HepG2 (cell line): ENCODE data around the gene TXNDC12.
"Not testable (repeated sequence)": the region's sequence is repeated elsewhere in the genome, so short reads cannot be mapped to it uniquely, and the experiment has no call there.

Experiments used
- ADNP ChIP-seq: sonication (generic); formaldehyde crosslinking; IDR thresholded peaks from 2 replicates; pipeline ENCODE4 v1.4.0; 2020; ENCODE audit warnings: missing genetic modification reagents
- ARHGAP35 ChIP-seq: sonication (generic); formaldehyde crosslinking; IDR thresholded peaks from 2 replicates; pipeline ENCODE4 v1.9.0; 2022; ENCODE audit warnings: mild to moderate bottlenecking, inconsistent platforms, moderate library complexity, missing genetic modification reagents, borderline replicate concordance
- CTCF ChIP-seq: sonication (generic); formaldehyde crosslinking; IDR thresholded peaks from 2 replicates; pipeline ENCODE4 v1.5.0; 2020; ENCODE audit warnings: mild to moderate bottlenecking, missing genetic modification reagents, moderate library complexity
- EP300 ChIP-seq, 3 experiments: sonication (generic) in 1 of 3; formaldehyde crosslinking in 1 of 3; IDR thresholded peaks; 2 replicates each; pipeline versions ENCODE4 v1.5.1 to v1.6.1; 2011 to 2020; ENCODE audit warnings: low read depth in 2 of 3, low read length in 2 of 3, borderline replicate concordance in 1 of 3, improper control_type of control experiment in 1 of 3, mild to moderate bottlenecking in 1 of 3, missing genetic modification reagents in 1 of 3, moderate library complexity in 1 of 3
- EZH2 ChIP-seq: conservative IDR thresholded peaks from 2 replicates; pipeline ENCODE4 v1.6.1; 2012; ENCODE audit warnings: mild to moderate bottlenecking, low read depth, low read length, moderate library complexity
- KLF13 ChIP-seq: sonication (generic); formaldehyde crosslinking; IDR thresholded peaks from 2 replicates; pipeline ENCODE4 v1.4.0; 2020; ENCODE audit warnings: mild to moderate bottlenecking, missing genetic modification reagents
- MAX ChIP-seq: IDR thresholded peaks from 2 replicates; pipeline ENCODE4 v1.6.1; 2012; ENCODE audit warnings: inconsistent platforms
- MED8 ChIP-seq: sonication (generic); formaldehyde crosslinking; IDR thresholded peaks from 2 replicates; pipeline ENCODE4 v1.8.1; 2023; ENCODE audit warnings: mild to moderate bottlenecking, missing genetic modification reagents; ENCODE audit not compliant: insufficient replicate concordance
- MTA1 ChIP-seq: sonication (generic); formaldehyde crosslinking; IDR thresholded peaks from 2 replicates; pipeline ENCODE4 v1.4.0; 2020; ENCODE audit warnings: missing genetic modification reagents, mild to moderate bottlenecking, borderline replicate concordance
- MXD4 ChIP-seq: IDR thresholded peaks from 2 replicates; pipeline ENCODE4 v1.6.1; 2016; ENCODE audit warnings: mild to moderate bottlenecking, missing biosample characterization, missing genetic modification reagents
- POLR2A ChIP-seq, 2 experiments: IDR thresholded peaks; 2 replicates each; pipeline ENCODE4 v1.6.1; 2011; ENCODE audit warnings: low read depth in 2 of 2, low read length in 2 of 2, mild to moderate bottlenecking in 1 of 2, moderate library complexity in 1 of 2; ENCODE audit not compliant: insufficient read depth in 1 of 2
- SMARCE1 ChIP-seq: fragments of 450-650 bp; IDR thresholded peaks from 2 replicates; pipeline ENCODE4 v1.6.1; 2017; ENCODE audit warnings: borderline replicate concordance
- ZNF335 ChIP-seq: sonication (generic); formaldehyde crosslinking; IDR thresholded peaks from 2 replicates; pipeline ENCODE4 v1.4.0; 2020; ENCODE audit warnings: missing genetic modification reagents

GRCh38 chr1:52005548-52005947, 49.4 kb downstream of the TXNDC12 start:
- TF ChIP-seq MAX; MXD4 (CRISPR knock-in tag); EZH2; CTCF; KLF13 (CRISPR knock-in tag); ADNP (CRISPR knock-in tag); EP300 (IDR thresholded peaks at IDR 0.05; ENCODE audit: low read depth in 2 of 2, low read length in 2 of 2); EP300 (CRISPR knock-in tag; IDR thresholded peaks at IDR 0.05; ENCODE audit: borderline replicate concordance); ARHGAP35; SMARCE1; POLR2A (IDR thresholded peaks at IDR 0.05; ENCODE audit: insufficient read depth in 1 of 2, low read depth in 2 of 2, low read length in 2 of 2); ZNF335; MTA1 (CRISPR knock-in tag); MED8 (CRISPR knock-in tag): not testable (repeated sequence)
